Duodenal mucosa (tissue), 2 donors: ENCODE data around the gene ELMOD2.
"Not testable (repeated sequence)": the region's sequence is repeated elsewhere in the genome, so short reads cannot be mapped to it uniquely, and the experiment has no call there.

Experiments used
- H3K27ac ChIP-seq: one replicate; pipeline ENCODE4 v1.7.0; 2013; ENCODE audit warnings: low read depth, low read length
- H3K27me3 ChIP-seq, 2 donors: one replicate each; pipeline ENCODE4 v1.7.0; 2013; ENCODE audit warnings: low read length in 2 of 2, control low read depth in 1 of 2; ENCODE audit not compliant: insufficient read depth in 2 of 2, control insufficient read depth in 1 of 2
- H3K36me3 ChIP-seq, 2 donors: one replicate each; pipeline ENCODE4 v1.7.0; 2013; ENCODE audit warnings: low read length in 2 of 2, control low read depth in 1 of 2; ENCODE audit not compliant: insufficient read depth in 2 of 2, control insufficient read depth in 1 of 2
- H3K4me1 ChIP-seq, 2 donors: one replicate each; pipeline ENCODE4 v1.7.0; 2013; ENCODE audit warnings: low read length in 2 of 2, control low read depth in 1 of 2; ENCODE audit not compliant: insufficient read depth in 2 of 2, control insufficient read depth in 1 of 2
- H3K4me3 ChIP-seq, 2 donors: one replicate each; pipeline ENCODE4 v1.7.0; 2013; ENCODE audit warnings: low read length in 2 of 2, low read depth in 1 of 2
- H3K9ac ChIP-seq, 2 donors: one replicate each; pipeline ENCODE4 v1.7.0; 2013; ENCODE audit warnings: low read length in 2 of 2, low read depth in 1 of 2
- H3K9me3 ChIP-seq, 2 donors: one replicate each; pipeline ENCODE4 v1.7.0; 2013; ENCODE audit warnings: low read length in 2 of 2, control low read depth in 1 of 2; ENCODE audit not compliant: control insufficient read depth in 1 of 2

ELMOD2 gene

GRCh38 chr4:140523857-140524742 lies at the start of gene ELMOD2:
Gene ELMOD2, plus strand, starts transcription at chr4:140524168. Its CDS starts 1,261 bp downstream, at chr4:140525429.
- H3K9ac ChIP-seq, result peak within 1 kb of the TSS; percentile 76 to 83

GRCh38 chr4:140483445-140483844 lies 40.5 kb upstream of the ELMOD2 start:
- Histone ChIP-seq H3K9me3 (peaks cover 0 to 9% of the 10 kb centered on the region in 2 donors), H3K9ac (no peak overlapping the region), H3K4me1 (no peaks in the 10 kb centered on the region), H3K27me3 (no peaks in the 10 kb centered on the region), H3K27ac (no peak overlapping the region), H3K4me3 (no peak overlapping the region), H3K36me3 (no peaks in the 10 kb centered on the region)

More at GRCh38 chr4:140523857-140524742, at the start of gene ELMOD2:
- H3K9me3 ChIP-seq, result peaks cover 0 to 6% of the 10 kb centered on the region in 2 donors
- peak within 1 kb of the TSS; percentile 89 to 100 for H3K4me3 ChIP-seq
- peaks cover 7 to 8% of the 10 kb centered on the region in 2 donors for H3K36me3 ChIP-seq
- peak within 1 kb of the TSS; percentile 54 for H3K27ac ChIP-seq
- peaks cover 8 to 21% of the 10 kb centered on the region in 2 donors for H3K4me1 ChIP-seq
- H3K27me3 ChIP-seq, result no peaks in the 10 kb centered on the region

GRCh38 chr4:140485939-140486338 lies 38.0 kb upstream of the ELMOD2 start:
- Histone ChIP-seq H3K9me3 (peaks cover 0 to 9% of the 10 kb centered on the region in 2 donors), H3K4me1 (no peaks in the 10 kb centered on the region), H3K36me3 (no peaks in the 10 kb centered on the region), H3K27me3 (no peaks in the 10 kb centered on the region), H3K4me3 (no peak overlapping the region), H3K9ac (no peak overlapping the region), H3K27ac (no peak overlapping the region)

GRCh38 chr4:140497405-140497746 lies 26.6 kb upstream of the ELMOD2 start:
- Histone ChIP-seq H3K27me3 (peaks cover 28 to 45% of the 10 kb centered on the region in 2 donors), H3K9me3 (no peaks in the 10 kb centered on the region), H3K4me3 (peak overlapping the region; percentile 30 to 48), H3K27ac (no peak overlapping the region), H3K9ac (no peak overlapping the region), H3K36me3 (no peaks in the 10 kb centered on the region), H3K4me1 (no peaks in the 10 kb centered on the region)

GRCh38 chr4:140497747-140498636 lies 26.0 kb upstream of the ELMOD2 start, which contains the start of gene MGAT4D:
Gene MGAT4D, minus strand, starts transcription at chr4:140498293. Its CDS starts 71 bp downstream, at chr4:140498222.
- peaks cover 28 to 45% of the 10 kb centered on the region in 2 donors for H3K27me3 ChIP-seq
- peak within 1 kb of the TSS; percentile 30 to 48 for H3K4me3 ChIP-seq
- H3K4me1 ChIP-seq, result no peaks in the 10 kb centered on the region
- H3K9me3 ChIP-seq, result no peaks in the 10 kb centered on the region
- no peaks in the 10 kb centered on the region for H3K36me3 ChIP-seq
- H3K27ac ChIP-seq, result no peak within 1 kb of the TSS
- H3K9ac ChIP-seq, result no peak within 1 kb of the TSS

- no peak overlapping the region for H3K9ac ChIP-seq
- no peak overlapping the region for H3K4me3 ChIP-seq
- peaks cover 28 to 39% of the 10 kb centered on the region in 2 donors for H3K27me3 ChIP-seq
- no peaks in the 10 kb centered on the region for H3K4me1 ChIP-seq
- H3K9me3 ChIP-seq, result no peaks in the 10 kb centered on the region
- no peaks in the 10 kb centered on the region for H3K36me3 ChIP-seq
- no peak overlapping the region for H3K27ac ChIP-seq
Measured at GRCh38 chr4:140499391-140499790, 24.6 kb upstream of the ELMOD2 start.

GRCh38 chr4:140504261-140504660 lies 19.7 kb upstream of the ELMOD2 start:
- no peaks in the 10 kb centered on the region for H3K4me1 ChIP-seq
- H3K9ac ChIP-seq, result no peak overlapping the region
- H3K27ac ChIP-seq, result no peak overlapping the region
- H3K4me3 ChIP-seq, result no peak overlapping the region
- peaks cover 11 to 21% of the 10 kb centered on the region in 2 donors for H3K27me3 ChIP-seq
- no peaks in the 10 kb centered on the region for H3K9me3 ChIP-seq
- H3K36me3 ChIP-seq, result no peaks in the 10 kb centered on the region

- not testable (repeated sequence) for H3K27me3 ChIP-seq
Measured at GRCh38 chr4:140513765-140514164, 10.2 kb upstream of the ELMOD2 start.

GRCh38 chr4:140515423-140515822 lies 8.5 kb upstream of the ELMOD2 start:
- H3K36me3 ChIP-seq, result no peaks in the 10 kb centered on the region
- no peaks in the 10 kb centered on the region for H3K4me1 ChIP-seq
- no peak overlapping the region for H3K27ac ChIP-seq
- H3K9me3 ChIP-seq, result no peaks in the 10 kb centered on the region
- H3K4me3 ChIP-seq, result no peak overlapping the region
- no peaks in the 10 kb centered on the region for H3K27me3 ChIP-seq
- H3K9ac ChIP-seq, result no peak overlapping the region

More at GRCh38 chr4:140513765-140514164, 10.2 kb upstream of the ELMOD2 start:
- H3K4me1 ChIP-seq, H3K27ac ChIP-seq, H3K9me3 ChIP-seq, H3K36me3 ChIP-seq, H3K4me3 ChIP-seq, H3K9ac ChIP-seq: not testable (repeated sequence)
